Epithelial cell of esophagus (primary cell): Measurements from ENCODE around the gene C5orf22.

Experiments used
- DNase-seq: peaks from one replicate; pipeline ENCODE4 v3.0.0; 2010; ENCODE audit warnings: low read depth
- H3K4me3 ChIP-seq: 2 replicates; pipeline ENCODE4 v1.5.1; 2011; ENCODE audit warnings: mild to moderate bottlenecking, low read length, control low read depth
- TF ChIP-seq, protein P1 (sequence below): IDR thresholded peaks from 2 replicates; pipeline ENCODE4 v1.5.1; 2011; ENCODE audit warnings: low read depth, mild to moderate bottlenecking, low read length, control low read depth, inconsistent platforms; ENCODE audit not compliant: insufficient read depth; ENCODE audit errors: missing control alignments

The C5orf22 gene

GRCh38 chr5:31568302-31568835 lies 36.3 kb downstream of the C5orf22 start:
- no peak overlapping the region for H3K4me3 ChIP-seq
- no peak for DNase-seq
- TF ChIP-seq, protein P1, sequence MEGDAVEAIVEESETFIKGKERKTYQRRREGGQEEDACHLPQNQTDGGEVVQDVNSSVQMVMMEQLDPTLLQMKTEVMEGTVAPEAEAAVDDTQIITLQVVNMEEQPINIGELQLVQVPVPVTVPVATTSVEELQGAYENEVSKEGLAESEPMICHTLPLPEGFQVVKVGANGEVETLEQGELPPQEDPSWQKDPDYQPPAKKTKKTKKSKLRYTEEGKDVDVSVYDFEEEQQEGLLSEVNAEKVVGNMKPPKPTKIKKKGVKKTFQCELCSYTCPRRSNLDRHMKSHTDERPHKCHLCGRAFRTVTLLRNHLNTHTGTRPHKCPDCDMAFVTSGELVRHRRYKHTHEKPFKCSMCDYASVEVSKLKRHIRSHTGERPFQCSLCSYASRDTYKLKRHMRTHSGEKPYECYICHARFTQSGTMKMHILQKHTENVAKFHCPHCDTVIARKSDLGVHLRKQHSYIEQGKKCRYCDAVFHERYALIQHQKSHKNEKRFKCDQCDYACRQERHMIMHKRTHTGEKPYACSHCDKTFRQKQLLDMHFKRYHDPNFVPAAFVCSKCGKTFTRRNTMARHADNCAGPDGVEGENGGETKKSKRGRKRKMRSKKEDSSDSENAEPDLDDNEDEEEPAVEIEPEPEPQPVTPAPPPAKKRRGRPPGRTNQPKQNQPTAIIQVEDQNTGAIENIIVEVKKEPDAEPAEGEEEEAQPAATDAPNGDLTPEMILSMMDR, result no peak

- no peak overlapping the region for H3K4me3 ChIP-seq
- TF ChIP-seq, protein P1, result no peak
- DNase-seq, result no peak
These were observed 37.0 kb downstream of the C5orf22 start for GRCh38 chr5:31569068-31569467.

- DNase-seq, result no peak
- TF ChIP-seq, protein P1, result no peak
- no peak overlapping the region for H3K4me3 ChIP-seq
These were observed 41.5 kb downstream of the C5orf22 start for GRCh38 chr5:31573494-31574142.

- TF ChIP-seq, protein P1, result no peak
- no peak overlapping the region for H3K4me3 ChIP-seq
- DNase-seq, result no peak
These were observed 42.7 kb downstream of the C5orf22 start for GRCh38 chr5:31574772-31575171.

DNA sequence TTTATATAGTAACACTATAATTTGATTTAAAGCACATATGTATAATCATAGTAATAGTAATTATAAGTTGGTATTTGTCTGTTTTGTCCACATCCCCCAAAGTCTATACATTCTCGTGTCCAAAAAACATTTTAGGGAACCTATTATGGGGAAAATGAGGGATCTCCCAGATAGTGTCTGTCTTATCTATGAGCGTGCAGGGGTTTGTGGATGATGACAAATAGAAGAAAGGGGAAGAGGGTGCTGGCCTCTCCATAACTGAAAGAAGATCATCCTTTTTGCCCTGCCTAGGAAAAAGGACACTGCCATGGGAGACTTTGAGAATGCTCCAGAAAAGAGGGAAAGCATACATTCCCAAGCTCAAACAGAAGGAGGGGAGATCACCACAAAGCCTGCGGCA lies 45.3 kb downstream of the C5orf22 start:
- TF ChIP-seq, protein P1, result no peak
- no peak overlapping the region for H3K4me3 ChIP-seq
- DNase-seq, result no peak

- TF ChIP-seq, protein P1, result no peak
- no peak for DNase-seq
- no peak overlapping the region for H3K4me3 ChIP-seq
These were observed 47.5 kb downstream of the C5orf22 start for GRCh38 chr5:31579558-31579957.

DNA sequence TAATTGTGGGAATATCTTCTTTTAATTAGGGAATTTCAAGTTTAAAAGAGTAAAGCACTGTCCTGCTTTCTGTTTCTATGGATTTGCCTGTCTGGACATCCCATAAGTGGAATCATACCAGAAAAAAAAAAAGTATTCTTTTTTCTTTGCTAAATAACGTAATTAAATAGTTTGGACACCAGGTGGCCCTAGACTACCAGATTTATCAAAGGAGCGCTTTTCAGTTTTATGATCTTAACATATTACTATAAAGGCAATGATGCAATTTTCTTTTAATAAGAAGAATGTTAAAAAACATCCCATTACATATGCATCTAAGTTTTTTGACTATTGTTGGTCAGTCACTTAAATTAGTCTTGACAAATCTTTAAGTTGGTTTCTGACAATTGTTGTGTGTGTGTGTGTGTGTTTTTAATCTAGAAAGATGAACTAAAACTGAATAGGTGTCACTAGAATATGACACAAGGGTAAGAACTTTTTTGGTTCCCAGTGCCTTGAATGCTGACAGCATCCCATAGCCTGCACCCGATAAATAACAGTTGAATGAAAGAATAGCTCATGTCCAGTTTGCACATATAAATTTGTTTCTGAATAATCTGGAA lies 49.5 kb downstream of the C5orf22 start:
- H3K4me3 ChIP-seq, result no peak overlapping the region
- TF ChIP-seq, protein P1, result peak; percentile 38
- peak; percentile 53 for DNase-seq
